Peyer's patch (tissue), 4 donors: ENCODE data around the gene NET1.

Source experiments
- CTCF ChIP-seq, 6 experiments: fragments of 450-650 bp in 4 of 6; fragments of 200-600 bp in 2 of 6; sonication (generic) in 1 of 6; IDR thresholded peaks; one replicate each; pipeline ENCODE4 v1.5.1; 2017 to 2019; ENCODE audit warnings: antibody characterized with exemption in 6 of 6, mild to moderate bottlenecking in 3 of 6, moderate library complexity in 1 of 6
- POLR2A ChIP-seq, 2 donors: fragments of 450-650 bp; IDR thresholded peaks; one replicate each; pipeline ENCODE4 v1.5.1; 2017; ENCODE audit warnings: antibody characterized with exemption in 2 of 2, mild to moderate bottlenecking in 2 of 2, moderate library complexity in 2 of 2

GRCh38 chr10:5467634-5468255, 55.4 kb downstream of the NET1 start:
- TF ChIP-seq CTCF (IDR thresholded peaks at IDR 0.05) (no peak), POLR2A (IDR thresholded peaks at IDR 0.05) (no peak)
